Ramos (cell line): ENCODE results near the gene PNKP.

Source experiments
- in situ Hi-C: fragments of 300-500 bp; cut with MboI; formaldehyde crosslinking; loops from one replicate; pipeline ENCODE4 v1.14.3; 2022; ENCODE audit warnings: low sequenced_read_pairs; ENCODE audit not compliant: unreplicated experiment

Gene PNKP

GRCh38 chr19:49849433-49850220 lies 17.7 kb downstream of the PNKP start:
- in situ Hi-C loops: no loop called here

DNA sequence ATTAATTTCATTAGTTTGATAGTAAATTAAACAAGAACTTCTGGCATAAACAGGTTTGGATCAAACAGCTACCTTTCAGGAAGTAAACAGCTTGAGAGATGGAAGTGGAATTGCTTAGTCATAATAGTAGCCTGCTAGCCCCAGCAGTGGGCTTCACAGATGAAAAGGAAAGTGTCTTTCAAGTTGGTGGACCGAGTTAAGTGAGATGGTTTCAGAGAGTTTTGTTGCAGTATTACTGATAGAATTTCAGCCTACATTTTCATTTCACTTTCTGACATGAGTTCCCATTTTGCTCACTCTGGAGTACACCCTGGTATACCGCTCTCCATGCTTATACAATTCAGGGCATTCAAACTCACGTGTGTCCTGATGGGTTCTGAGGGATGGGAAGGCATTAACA lies 18.4 kb downstream of the PNKP start:
- in situ Hi-C loops: no loop called here

DNA sequence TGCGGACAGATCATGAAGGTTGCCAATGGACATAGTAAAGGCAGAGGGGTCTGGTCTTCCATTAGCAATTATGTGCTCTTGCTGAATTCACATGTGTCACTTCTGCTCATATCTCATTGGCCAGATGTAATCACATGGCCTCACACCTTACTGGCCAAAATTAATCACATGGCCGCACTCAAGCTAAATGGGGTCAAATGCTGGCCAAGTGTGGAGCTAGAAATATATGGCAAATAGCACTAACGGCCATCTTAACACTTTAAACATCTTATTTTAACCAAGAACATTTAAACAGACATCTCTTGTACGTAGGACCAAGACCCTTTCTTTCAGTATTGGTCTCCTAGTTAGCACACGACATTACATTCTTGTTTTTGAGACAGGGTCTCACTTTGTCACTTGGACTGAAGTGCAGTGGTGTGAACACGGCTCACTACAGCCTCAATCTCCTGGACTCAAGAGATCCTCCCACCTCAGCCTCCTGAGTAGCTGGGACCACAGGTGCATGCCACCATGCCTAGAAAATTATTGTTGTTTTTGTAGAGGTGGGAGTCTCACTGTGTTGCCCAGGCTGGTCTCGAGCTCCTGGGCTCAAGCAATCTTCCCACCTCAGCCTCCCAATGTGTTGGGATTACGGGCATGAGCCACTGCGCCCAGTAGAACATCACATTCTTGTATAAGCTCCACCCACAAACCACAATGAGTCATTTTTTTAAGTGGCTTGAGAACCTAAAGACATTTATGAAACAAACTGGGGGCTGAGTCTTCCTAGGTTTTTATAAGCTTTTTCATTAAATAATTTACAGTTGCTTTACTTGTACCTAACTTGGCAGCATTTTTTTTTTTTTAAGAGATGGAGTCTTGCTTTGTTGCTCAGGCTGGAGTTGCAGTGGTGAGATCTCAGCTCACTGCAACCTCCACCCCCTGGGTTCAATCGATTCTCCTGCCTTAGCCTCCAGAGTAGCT lies 19.4 kb downstream of the PNKP start:
- in situ Hi-C loops: no loop called here

DNA sequence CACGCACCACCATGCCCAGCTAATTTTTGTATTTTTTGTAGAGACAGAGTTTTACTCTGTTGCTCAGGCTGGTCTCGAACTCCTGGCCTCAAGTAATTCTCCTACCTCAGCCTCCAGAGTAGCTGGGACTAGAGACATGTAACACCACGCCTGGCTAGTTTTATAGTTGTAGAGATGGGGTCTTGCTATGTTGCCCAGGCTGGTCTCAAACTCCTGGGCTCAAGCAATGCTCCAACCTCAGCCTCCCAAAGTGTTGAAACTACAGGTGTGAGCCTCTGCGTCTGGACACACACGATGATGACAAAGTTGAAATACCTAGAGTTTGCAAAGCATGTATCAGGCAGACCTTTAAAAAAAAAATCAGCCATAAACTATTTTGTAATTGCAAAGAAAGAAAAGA lies 21.0 kb downstream of the PNKP start:
- in situ Hi-C loops: no loop called here

- in situ Hi-C loops: no loop called here
These were observed 22.0 kb downstream of the PNKP start for GRCh38 chr19:49845414-49845813.

- in situ Hi-C loops: no loop called here
These were observed 23.0 kb downstream of the PNKP start for GRCh38 chr19:49844138-49845095.

- in situ Hi-C loops: no loop called here
These were observed 24.1 kb downstream of the PNKP start for GRCh38 chr19:49843265-49843664.

DNA sequence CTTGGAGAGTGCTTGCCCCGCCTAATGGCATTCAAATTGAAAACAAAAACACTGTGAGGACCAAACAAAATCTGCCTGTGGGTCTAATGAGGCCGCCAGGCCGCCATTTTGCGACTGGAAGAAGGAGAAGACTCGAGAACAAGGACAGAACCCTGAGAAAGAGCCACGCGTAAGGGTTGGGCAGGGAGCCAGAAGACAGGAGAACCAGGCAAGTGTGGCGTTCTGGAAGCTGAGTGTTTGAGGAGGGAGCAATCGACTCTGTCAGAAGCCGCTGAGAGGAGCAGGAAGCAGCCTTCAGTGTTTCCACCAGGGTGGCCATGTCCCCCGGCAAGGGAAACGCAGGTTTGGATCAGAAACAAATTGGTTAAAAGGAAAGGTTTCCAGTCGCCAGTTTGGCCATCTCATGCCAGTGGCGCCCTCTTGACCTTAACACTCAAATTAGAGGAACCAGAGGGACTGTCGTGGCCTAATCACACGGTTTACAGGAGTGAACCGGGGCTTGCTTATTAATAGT lies 26.6 kb downstream of the PNKP start:
- in situ Hi-C loops: no loop called here

GRCh38 chr19:49840321-49840720 lies 27.1 kb downstream of the PNKP start:
- in situ Hi-C loops: no loop called here

DNA sequence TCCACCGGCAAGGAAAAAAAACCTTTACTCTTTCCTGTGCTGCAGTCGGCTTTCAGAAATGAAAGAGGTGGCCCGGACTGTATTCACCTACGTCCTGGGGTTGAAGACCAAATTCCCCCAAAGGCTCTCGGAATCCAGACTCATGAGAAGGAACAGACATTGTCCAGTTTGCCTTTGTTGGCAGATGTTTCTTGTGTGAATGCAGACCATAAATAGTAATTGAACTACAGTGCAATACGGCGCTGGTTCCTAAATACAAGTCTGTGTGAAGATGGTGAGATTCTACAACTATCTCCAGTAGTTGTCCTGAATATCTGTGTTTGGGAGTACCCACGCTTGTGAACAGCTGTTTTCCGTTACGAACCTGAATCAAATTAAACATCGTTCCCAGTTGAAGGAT lies 27.7 kb downstream of the PNKP start:
- in situ Hi-C loops: no loop called here

DNA sequence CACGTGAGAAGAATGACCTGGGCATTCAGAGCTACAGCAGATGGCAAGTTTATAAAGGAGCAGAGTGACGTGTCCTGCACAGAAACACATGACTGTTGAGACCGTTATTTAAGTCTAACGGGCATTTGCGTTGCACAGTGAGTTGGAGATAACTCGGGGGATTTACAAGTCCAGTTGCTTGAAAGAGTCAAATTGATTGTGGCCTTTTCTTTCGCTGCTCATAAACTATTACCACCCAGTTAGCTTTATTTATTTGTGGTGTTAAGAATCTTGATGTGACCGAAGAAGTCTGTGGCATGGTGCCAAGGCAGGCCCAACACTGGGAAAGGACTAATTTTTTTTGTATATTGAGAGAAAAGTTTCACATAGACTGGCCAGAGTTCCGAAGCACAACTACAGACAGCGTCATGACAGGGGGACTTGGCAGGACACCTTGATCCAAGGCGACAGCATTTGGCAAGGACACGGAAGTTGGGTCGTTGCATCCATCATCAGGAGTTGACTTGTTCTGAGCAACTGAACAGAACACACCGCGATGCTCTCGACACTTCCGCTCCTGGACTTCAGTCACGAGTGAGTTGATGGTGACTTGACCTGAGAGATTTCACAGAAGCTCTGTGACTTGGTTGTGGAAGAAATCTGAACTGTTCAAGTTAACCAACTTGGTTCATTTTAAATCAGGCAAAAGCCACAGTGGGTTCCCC lies 28.3 kb downstream of the PNKP start:
- in situ Hi-C loops: no loop called here

DNA sequence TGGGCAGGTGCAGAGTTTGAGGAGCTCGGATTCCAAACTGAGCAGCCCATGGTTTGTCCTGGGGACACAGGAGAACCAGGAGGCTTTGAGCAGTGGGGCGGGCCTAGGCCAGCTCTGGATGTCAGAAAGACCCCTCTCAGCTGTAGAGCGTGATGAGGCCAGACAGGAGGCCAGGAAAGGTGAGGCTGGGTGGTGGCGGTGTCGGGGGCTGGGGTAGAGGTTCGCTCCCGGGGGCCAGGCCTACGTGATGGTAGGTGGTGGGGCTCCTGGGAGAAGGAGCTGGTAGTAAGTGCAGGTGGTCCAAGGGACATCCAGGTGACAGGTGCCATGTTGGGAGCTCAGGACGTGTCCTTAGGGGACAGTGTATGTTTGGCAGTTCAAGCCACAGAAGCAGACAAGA lies 30.0 kb downstream of the PNKP start:
- in situ Hi-C loops: no loop called here

GRCh38 chr19:49837009-49837310 lies 30.4 kb downstream of the PNKP start:
- in situ Hi-C loops: no loop called here

GRCh38 chr19:49836176-49837008 lies 31.0 kb downstream of the PNKP start:
- in situ Hi-C loops: no loop called here

GRCh38 chr19:49835562-49835961 lies 31.8 kb downstream of the PNKP start:
- in situ Hi-C loops: no loop called here

DNA sequence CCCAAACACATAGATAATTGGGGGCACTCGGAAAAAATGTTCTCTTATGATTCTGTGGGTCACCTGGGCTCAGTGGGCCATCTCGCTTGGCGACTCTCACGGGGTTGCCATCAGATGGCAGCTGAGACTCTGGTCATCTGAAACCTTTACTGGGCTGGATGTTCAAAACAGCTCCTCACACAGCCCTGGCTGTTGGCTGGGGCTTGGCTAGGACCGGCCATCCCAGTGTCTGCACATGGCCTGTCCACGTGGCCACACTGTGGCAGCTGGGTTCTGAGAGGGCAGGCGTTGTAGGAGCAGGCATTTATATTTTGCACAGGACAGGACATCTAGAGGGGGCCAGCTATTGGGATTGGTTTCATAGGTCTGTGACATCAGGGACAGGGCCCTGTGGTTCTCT lies 33.8 kb downstream of the PNKP start:
- in situ Hi-C loops: no loop called here

- in situ Hi-C loops: no loop called here
These were observed 34.8 kb downstream of the PNKP start for GRCh38 chr19:49832556-49832955.

- in situ Hi-C loops: no loop called here
These were observed 35.8 kb downstream of the PNKP start for GRCh38 chr19:49831592-49831991.

- in situ Hi-C loops: no loop called here
These were observed 36.6 kb downstream of the PNKP start for GRCh38 chr19:49830766-49831165.
